M059J (cell line): ENCODE data around the gene EME2. TPM values are rescaled to one million over a fixed set of nuclear protein-coding genes. Genes with fewer than 3 reads are reported as not detected.
A peak's percentile ranks its signal among the peaks of the same experiment; 100 is the strongest.

Experiments
- DNase-seq: peaks from one replicate; pipeline ENCODE4 v3.0.0-alpha.2; 2012; ENCODE audit warnings: low read depth
- total RNA-seq: library from RNA; depleted of rRNA; stranded (reverse); fragments of >200 nt; shearing (Covaris generic); gene quantifications from 2 replicates; pipeline ENCODE4 v1.2.3, GENCODE V29; 2014

Gene EME2
- total RNA-seq, 1 experiment from 2014 or later: 2.2 TPM

- DNase-seq: no peak
These were observed 5.9 kb upstream of the EME2 start for GRCh38 chr16:1766701-1767100.

- DNase-seq: no peak
These were observed 5.3 kb upstream of the EME2 start for GRCh38 chr16:1767116-1767994.

GRCh38 chr16:1768061-1768766 is 4.4 kb upstream of the EME2 start:
- DNase-seq: no peak

- DNase-seq: no peak
These were observed 3.7 kb upstream of the EME2 start for GRCh38 chr16:1768767-1769401.

GRCh38 chr16:1769402-1770300 is 3.0 kb upstream of the EME2 start:
- no peak for DNase-seq

- DNase-seq: no peak
These were observed 2.1 kb upstream of the EME2 start for GRCh38 chr16:1770328-1771187.

GRCh38 chr16:1771188-1771863 is 1.3 kb upstream of the EME2 start, which contains the start of gene NME3:
Gene NME3, minus strand, starts transcription at chr16:1771543. Its CDS starts 9 bp downstream, at chr16:1771534.
- no peak for DNase-seq

- DNase-seq: no peak
These were observed 697 bp upstream of the EME2 start for GRCh38 chr16:1771864-1772361.

- peak; percentile 80 for DNase-seq
These were observed 495 bp downstream of the EME2 start, which contains the start of gene MRPS34 for GRCh38 chr16:1772908-1773702. Gene MRPS34, minus strand, starts transcription at chr16:1773134. Its CDS starts 15 bp downstream, at chr16:1773119.

GRCh38 chr16:1773703-1774447 is 1.3 kb downstream of the EME2 start:
- DNase-seq: peak; percentile 63

- DNase-seq: no peak
These were observed 1.8 kb downstream of the EME2 start for GRCh38 chr16:1774448-1774780.

GRCh38 chr16:1775006-1775845 is 2.6 kb downstream of the EME2 start:
- DNase-seq: no peak

- DNase-seq: no peak
These were observed 3.4 kb downstream of the EME2 start for GRCh38 chr16:1775846-1776671.

GRCh38 chr16:1776672-1776955 is 4.0 kb downstream of the EME2 start:
- no peak for DNase-seq

- DNase-seq: no peak
These were observed 4.4 kb downstream of the EME2 start for GRCh38 chr16:1776991-1777374.

- no peak for DNase-seq
These were observed 5.0 kb downstream of the EME2 start for GRCh38 chr16:1777375-1778199.
